ENCODE data around the gene TNFSF13B. TPM values are rescaled to one million over a fixed set of nuclear protein-coding genes. Genes with fewer than 3 reads are reported as not detected.

The TNFSF13B gene
- total and polyA plus RNA-seq, 2 of the 8 experiments (the other 6 are each of a cell fraction or from before 2014, with no cell fraction given), result not detected

DNA sequence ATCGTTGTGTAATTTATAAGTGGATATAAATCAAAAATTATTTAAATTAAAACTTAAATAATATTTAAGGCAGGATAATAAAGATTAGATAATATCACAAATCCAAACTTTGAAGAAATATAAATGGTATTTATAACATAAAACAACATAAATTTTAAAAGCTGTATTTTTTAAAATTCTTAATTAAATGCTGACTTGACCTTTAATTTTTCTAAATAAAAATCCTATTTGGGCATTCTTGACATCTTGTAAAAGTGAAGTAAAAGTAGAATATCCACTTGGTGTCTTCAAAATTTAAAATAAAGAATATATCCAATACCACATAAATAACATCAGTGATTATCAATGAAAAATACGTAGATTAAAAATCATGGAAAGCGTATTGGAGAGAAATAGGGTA, 87.7 kb downstream of the TNFSF13B start:
- no peak overlapping the region for H2BK20ac ChIP-seq (ENCODE audit: low read length)
- CTCF ChIA-PET (ENCODE audit: partially characterized antibody), result no interaction called here
- H3K36me3 ChIP-seq (ENCODE audit: control insufficient read depth in 2 of 4, insufficient read depth in 4 of 4, low read length in 3 of 4), result no peaks in the 10 kb centered on the region
- H3K79me2 ChIP-seq (ENCODE audit: control insufficient read depth in 1 of 2, insufficient read depth in 2 of 2, low read length in 2 of 2), result no peaks in the 10 kb centered on the region
- no peak overlapping the region for H2BK12ac ChIP-seq (ENCODE audit: low read depth, low read length)
- no peak overlapping the region for H2BK15ac ChIP-seq (ENCODE audit: low read length)
- POLR2A ChIA-PET (ENCODE audit: partially characterized antibody), result no interaction called here
- H3K4me1 ChIP-seq (replicated peaks in 1 of 4; ENCODE audit: control insufficient read depth in 3 of 4, insufficient read depth in 4 of 4, low read length in 3 of 4), result 0 out of 7 replicates have a peak, but pooled peaks cover 0 to 2% (median 0%) of the 10 kb centered on the region in 4 experiments
- H4K20me1 ChIP-seq (replicated peaks in 1 of 2; ENCODE audit: control insufficient read depth in 1 of 2, insufficient read depth in 2 of 2, low read length in 2 of 2), result no peaks in the 10 kb centered on the region
- no peak overlapping the region for H3K23ac ChIP-seq (ENCODE audit: insufficient read length)
- H3K27ac ChIP-seq (ENCODE audit: low read depth, low read length), result no peak overlapping the region
- no peak overlapping the region for H3K4me3 ChIP-seq (ENCODE audit: extremely low read depth in 1 of 4, insufficient read depth in 2 of 4, low read depth in 3 of 4, low read length in 4 of 4)
- no peak for TF ChIP-seq RFX5 (IDR thresholded peaks at IDR 0.05; ENCODE audit: borderline replicate concordance, low read depth, low read length)
- no peak for TF ChIP-seq HDAC2 (IDR thresholded peaks at IDR 0.05; ENCODE audit: borderline replicate concordance in 1 of 2, low read depth in 2 of 2, low read length in 2 of 2)
- TF ChIP-seq, protein P1, sequence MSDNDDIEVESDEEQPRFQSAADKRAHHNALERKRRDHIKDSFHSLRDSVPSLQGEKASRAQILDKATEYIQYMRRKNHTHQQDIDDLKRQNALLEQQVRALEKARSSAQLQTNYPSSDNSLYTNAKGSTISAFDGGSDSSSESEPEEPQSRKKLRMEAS (IDR thresholded peaks at IDR 0.05), result no peak
- no peak for TF ChIP-seq MAFK (IDR thresholded peaks at IDR 0.05; ENCODE audit: low read depth, low read length)
- H4K8ac ChIP-seq (ENCODE audit: extremely low read depth, insufficient read depth, low read length), result no peak overlapping the region
- H3K56ac ChIP-seq (replicated peaks; ENCODE audit: insufficient read length, low read depth, low read length), result no peak overlapping the region
- H3K4me2 ChIP-seq (ENCODE audit: insufficient read depth in 1 of 2, low read depth in 2 of 2, low read length in 2 of 2), result no peak overlapping the region
- H4K5ac ChIP-seq (ENCODE audit: insufficient read length, low read depth, low read length), result no peak overlapping the region
- no peak overlapping the region for H2AK5ac ChIP-seq (ENCODE audit: low read depth, low read length)
- H3K18ac ChIP-seq (ENCODE audit: extremely low read depth, low read length), result no peak overlapping the region
- H4K91ac ChIP-seq (replicated peaks; ENCODE audit: insufficient read length, low read length), result no peak overlapping the region
- H3K27me3 ChIP-seq (replicated peaks in 1 of 4; ENCODE audit: control insufficient read depth in 3 of 4, extremely low read depth in 1 of 4, insufficient read depth in 3 of 4, low read length in 3 of 4), result no peaks in the 10 kb centered on the region
- H3K9me3 ChIP-seq (ENCODE audit: insufficient read depth in 2 of 2, low read depth in 1 of 2, low read length in 1 of 2), result no peaks in the 10 kb centered on the region
- WGBS, 2 experiments (ENCODE audit: extremely low coverage in 1 of 2, insufficient coverage in 1 of 2, insufficient read length in 1 of 2, insufficient replicate concordance in 2 of 2, low coverage in 1 of 2, low lambda C conversion rate in 2 of 2, missing lambda C conversion rate in 1 of 2), result 91% methylated on average over 3 of the region's 3 CpGs; no CpG with 5 or more reads in 1 of the 2 experiments
- no peak overlapping the region for H2BK5ac ChIP-seq (ENCODE audit: low read depth, low read length)
- DNase-seq (ENCODE audit: low read depth in 1 of 2, low spot score in 2 of 2) (no peak), FAIRE-seq (no peak)
- no peaks in the 10 kb centered on the region for H3K23me2 ChIP-seq (ENCODE audit: low read depth, low read length)
- H3K79me1 ChIP-seq (ENCODE audit: low read depth, low read length), result no peaks in the 10 kb centered on the region
- no peak overlapping the region for H3K14ac ChIP-seq (ENCODE audit: insufficient read length)
- no peak overlapping the region for H2BK120ac ChIP-seq (replicated peaks; ENCODE audit: low read depth, low read length)
- H3K9ac ChIP-seq (replicated peaks in 1 of 4; ENCODE audit: extremely low read depth in 1 of 4, low read depth in 3 of 4, low read length in 3 of 4), result no peak overlapping the region
- H2AFZ ChIP-seq (ENCODE audit: low read length), result no peak overlapping the region
- no peak overlapping the region for H3K4ac ChIP-seq (replicated peaks; ENCODE audit: insufficient read length, low read depth, low read length)

Measured in H1 (cell line).